ENCODE measurements around the gene TEPSIN.

Gene TEPSIN

GRCh38 chr17:81184555-81184954 is 54.3 kb downstream of the TEPSIN start:
- H3K4me3 ChIP-seq (replicated peaks in 1 of 2; ENCODE audit: low read depth in 2 of 2, low read length in 2 of 2) = no peak overlapping the region
- TF ChIP-seq CTCF (IDR thresholded peaks at IDR 0.05; ENCODE audit: low read depth, low read length) = no peak
- no peak for DNase-seq (ENCODE audit: low read depth in 2 of 2)

- TF ChIP-seq CTCF (IDR thresholded peaks at IDR 0.05; ENCODE audit: low read depth, low read length) = no peak
- no peak for DNase-seq (ENCODE audit: low read depth in 2 of 2)
- H3K4me3 ChIP-seq (replicated peaks in 1 of 2; ENCODE audit: low read depth in 2 of 2, low read length in 2 of 2) = no peak overlapping the region
Measured at GRCh38 chr17:81183807-81184206, 55.0 kb downstream of the TEPSIN start.

DNA sequence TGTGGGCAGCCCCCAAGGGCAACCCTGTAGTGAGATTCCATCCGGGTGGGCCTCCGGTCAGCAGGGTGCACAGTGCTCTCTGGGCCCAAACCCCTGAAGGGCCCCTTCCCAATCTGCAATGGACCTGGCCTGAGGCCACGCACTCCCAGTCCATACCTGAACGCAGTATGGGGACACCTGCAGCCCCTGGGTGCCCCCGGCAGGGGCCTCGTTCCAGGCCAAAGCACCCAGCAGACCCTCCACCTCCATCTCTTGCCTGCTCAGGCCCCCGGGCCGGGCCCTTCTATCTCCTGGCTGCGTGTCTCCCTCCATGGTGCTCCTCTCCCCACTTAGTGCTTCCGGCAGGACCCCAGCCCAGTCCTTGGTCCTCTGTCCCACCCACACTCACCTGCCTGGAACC is 55.5 kb downstream of the TEPSIN start:
- DNase-seq (ENCODE audit: low read depth in 2 of 2) = no peak
- no peak for TF ChIP-seq CTCF (IDR thresholded peaks at IDR 0.05; ENCODE audit: low read depth, low read length)
- H3K4me3 ChIP-seq (replicated peaks in 1 of 2; ENCODE audit: low read depth in 2 of 2, low read length in 2 of 2) = no peak overlapping the region

DNA sequence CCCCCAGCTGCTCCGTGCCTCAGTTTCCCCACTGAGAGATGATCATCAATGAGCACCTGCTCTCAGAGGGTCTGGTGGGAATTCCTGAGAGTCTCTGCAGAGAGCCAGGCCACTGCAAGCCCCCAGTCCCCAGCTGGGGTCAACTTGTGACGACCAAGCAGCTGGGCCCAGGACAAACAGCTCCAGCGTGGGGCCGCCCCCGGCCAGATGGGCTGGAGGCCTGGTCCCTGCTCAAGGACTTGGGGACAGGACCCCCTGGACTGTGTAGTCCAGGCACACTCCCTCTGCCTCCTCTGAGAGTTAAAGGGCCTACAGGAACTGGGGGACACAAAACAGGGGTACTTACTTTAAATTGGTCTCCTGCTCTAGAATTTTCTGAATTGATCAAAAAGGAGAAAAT is 56.3 kb downstream of the TEPSIN start:
- no peak for DNase-seq (ENCODE audit: low read depth in 2 of 2)
- H3K4me3 ChIP-seq (replicated peaks in 1 of 2; ENCODE audit: low read depth in 2 of 2, low read length in 2 of 2) = no peak overlapping the region
- no peak for TF ChIP-seq CTCF (IDR thresholded peaks at IDR 0.05; ENCODE audit: low read depth, low read length)

- DNase-seq (ENCODE audit: low read depth in 2 of 2) = no peak
- TF ChIP-seq CTCF (IDR thresholded peaks at IDR 0.05; ENCODE audit: low read depth, low read length) = no peak
Measured at GRCh38 chr17:81181811-81182185, 57.1 kb downstream of the TEPSIN start.

DNA sequence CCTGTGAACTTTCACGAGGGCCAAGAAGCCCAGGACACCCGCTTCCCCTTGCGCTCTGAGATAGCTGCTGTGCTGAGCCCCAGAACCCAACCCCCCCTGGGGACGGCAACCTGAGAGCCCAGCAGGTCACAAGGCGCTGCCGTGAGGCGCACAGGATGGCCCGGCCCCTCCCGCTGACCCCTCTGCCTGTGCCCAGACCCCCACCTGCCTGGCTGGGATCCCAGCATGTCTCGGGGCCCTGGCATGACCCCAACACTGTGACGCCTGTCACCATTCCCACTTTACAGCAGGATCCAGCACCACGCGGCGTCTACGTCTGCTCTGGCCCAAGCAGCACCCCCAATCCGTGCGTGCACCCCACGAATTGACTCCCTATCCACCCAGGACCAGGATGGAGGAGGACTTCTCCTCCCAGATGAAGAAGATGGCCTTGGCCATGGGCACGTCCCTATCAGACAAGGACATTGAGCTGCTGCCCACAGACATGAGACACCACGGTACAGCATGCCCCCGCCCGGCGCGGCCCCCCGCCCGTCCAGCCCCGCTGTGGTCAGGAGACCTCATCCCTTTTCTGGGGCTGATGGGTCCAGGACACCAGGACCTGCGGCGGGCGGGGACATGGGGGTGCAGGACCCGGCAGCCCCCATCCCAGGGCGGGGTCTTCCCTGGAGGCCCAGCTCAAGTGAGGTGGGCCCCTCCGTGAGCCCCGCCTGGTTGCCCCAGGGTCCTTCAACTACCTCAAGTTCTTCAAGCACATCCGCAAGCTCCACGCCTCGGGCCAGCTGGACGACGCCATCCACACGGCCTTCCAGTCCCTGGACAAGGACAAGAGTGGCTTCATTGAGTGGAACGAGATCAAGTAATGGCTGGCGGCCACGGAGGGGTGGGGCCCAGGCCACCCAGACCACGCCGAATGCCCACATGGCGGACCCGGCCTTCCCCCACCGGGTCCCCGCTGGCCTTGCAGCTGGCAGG is 57.7 kb downstream of the TEPSIN start:
- no peak for DNase-seq (ENCODE audit: low read depth in 2 of 2)
- no peak for TF ChIP-seq CTCF (IDR thresholded peaks at IDR 0.05; ENCODE audit: low read depth, low read length)
- H3K4me3 ChIP-seq (replicated peaks in 1 of 2; ENCODE audit: low read depth in 2 of 2, low read length in 2 of 2) = no peak overlapping the region

More at GRCh38 chr17:81181811-81182185, 57.1 kb downstream of the TEPSIN start:
- no peak overlapping the region for H3K4me3 ChIP-seq (replicated peaks in 1 of 2; ENCODE audit: low read depth in 2 of 2, low read length in 2 of 2)

Data from cardiac fibroblast (primary cell).